Measurements from ENCODE around the gene BRF1. TPM values are rescaled to one million over a fixed set of nuclear protein-coding genes. Genes with fewer than 3 reads are reported as not detected.
A peak's percentile ranks its signal among the peaks of the same experiment; 100 is the strongest.
"Not testable (repeated sequence)": the region's sequence is repeated elsewhere in the genome, so short reads cannot be mapped to it uniquely, and the experiment has no call there.

Gene BRF1
- total RNA-seq, 4 donors from 2014 or later: 25.2 to 35.6 (median 30.9) TPM

GRCh38 chr14:105307052-105307727 is 6.4 kb upstream of the BRF1 start:
- ATAC-seq: no peak
- H3K4me3 ChIP-seq: no peak overlapping the region
- WGBS, 2 donors (ENCODE audit: low coverage in 1 of 2): 75 to 90% methylated on average over 2 of the region's 4 CpGs
- H3K27ac ChIP-seq: no peak overlapping the region
- H3K27me3 ChIP-seq: no peaks in the 10 kb centered on the region
- H3K36me3 ChIP-seq: no peaks in the 10 kb centered on the region
- TF ChIP-seq POLR2AphosphoS5 (IDR thresholded peaks at IDR 0.05) (no peak), EP300 (IDR thresholded peaks at IDR 0.05) (no peak), POLR2A (IDR thresholded peaks at IDR 0.05) (no peak)
- TF ChIP-seq, protein P1, sequence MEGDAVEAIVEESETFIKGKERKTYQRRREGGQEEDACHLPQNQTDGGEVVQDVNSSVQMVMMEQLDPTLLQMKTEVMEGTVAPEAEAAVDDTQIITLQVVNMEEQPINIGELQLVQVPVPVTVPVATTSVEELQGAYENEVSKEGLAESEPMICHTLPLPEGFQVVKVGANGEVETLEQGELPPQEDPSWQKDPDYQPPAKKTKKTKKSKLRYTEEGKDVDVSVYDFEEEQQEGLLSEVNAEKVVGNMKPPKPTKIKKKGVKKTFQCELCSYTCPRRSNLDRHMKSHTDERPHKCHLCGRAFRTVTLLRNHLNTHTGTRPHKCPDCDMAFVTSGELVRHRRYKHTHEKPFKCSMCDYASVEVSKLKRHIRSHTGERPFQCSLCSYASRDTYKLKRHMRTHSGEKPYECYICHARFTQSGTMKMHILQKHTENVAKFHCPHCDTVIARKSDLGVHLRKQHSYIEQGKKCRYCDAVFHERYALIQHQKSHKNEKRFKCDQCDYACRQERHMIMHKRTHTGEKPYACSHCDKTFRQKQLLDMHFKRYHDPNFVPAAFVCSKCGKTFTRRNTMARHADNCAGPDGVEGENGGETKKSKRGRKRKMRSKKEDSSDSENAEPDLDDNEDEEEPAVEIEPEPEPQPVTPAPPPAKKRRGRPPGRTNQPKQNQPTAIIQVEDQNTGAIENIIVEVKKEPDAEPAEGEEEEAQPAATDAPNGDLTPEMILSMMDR (IDR thresholded peaks at IDR 0.05): no peak
- no peaks in the 10 kb centered on the region for H3K9me3 ChIP-seq
- H3K4me1 ChIP-seq: peaks cover 0 to 6% (median 0%) of the 10 kb centered on the region in 3 donors

DNA sequence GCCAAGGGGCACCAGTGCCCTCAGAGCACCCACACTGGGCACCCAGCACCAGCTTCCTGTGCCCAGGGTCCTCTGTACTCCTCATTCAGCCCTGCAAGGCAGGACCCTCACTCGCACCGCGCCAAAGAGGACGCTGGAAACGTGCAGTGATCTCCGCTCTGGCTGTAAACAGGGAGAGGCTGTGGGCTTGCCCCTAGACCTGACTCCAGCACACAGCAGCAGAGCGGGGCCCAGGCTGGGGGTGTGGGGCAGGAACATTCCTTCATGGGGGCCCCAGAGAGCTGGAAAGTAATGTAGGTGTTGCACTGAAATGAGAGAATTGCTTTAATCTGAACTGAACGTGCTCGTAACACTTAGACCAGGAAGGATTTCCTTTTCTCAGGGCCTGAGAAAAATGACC is 5.0 kb upstream of the BRF1 start:
- Histone ChIP-seq H3K27ac (no peak overlapping the region), H3K4me1 (peaks cover 0 to 6% (median 0%) of the 10 kb centered on the region in 3 donors), H3K4me3 (no peak overlapping the region), H3K9me3 (no peaks in the 10 kb centered on the region), H3K27me3 (no peaks in the 10 kb centered on the region), H3K36me3 (no peaks in the 10 kb centered on the region)
- TF ChIP-seq, protein P1 (IDR thresholded peaks at IDR 0.05): no peak
- ATAC-seq: no peak
- WGBS, 2 donors (ENCODE audit: low coverage in 1 of 2): 84% methylated on average over 2 of the region's 9 CpGs; no CpG with 5 or more reads in 1 of the 2 donors

DNA sequence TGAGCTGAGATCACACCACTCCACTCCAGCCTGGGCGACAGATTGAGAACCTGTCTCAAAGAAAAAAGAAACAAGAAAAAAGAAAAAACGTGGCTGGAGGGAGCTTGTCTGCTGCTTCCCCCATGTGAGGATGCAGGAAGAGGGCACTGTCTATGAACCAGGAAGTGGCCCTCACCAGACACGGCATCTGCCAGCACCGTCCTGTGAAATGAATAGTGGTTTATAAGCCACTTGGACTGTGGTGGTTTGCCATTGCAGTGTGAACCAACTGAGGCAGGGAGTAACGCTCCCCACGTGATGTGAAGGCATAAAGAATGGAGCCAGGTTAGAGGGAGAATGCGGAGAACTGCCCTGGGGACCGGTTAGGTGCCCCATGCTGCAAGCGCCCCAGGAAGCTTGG is 4.5 kb upstream of the BRF1 start:
- no peak overlapping the region for H3K4me3 ChIP-seq
- peaks cover 0 to 6% (median 0%) of the 10 kb centered on the region in 3 donors for H3K4me1 ChIP-seq
- TF ChIP-seq POLR2AphosphoS5 (IDR thresholded peaks at IDR 0.05) (no peak), POLR2A (IDR thresholded peaks at IDR 0.05) (no peak), EP300 (IDR thresholded peaks at IDR 0.05) (no peak)
- TF ChIP-seq, protein P1 (IDR thresholded peaks at IDR 0.05): no peak
- no peaks in the 10 kb centered on the region for H3K36me3 ChIP-seq
- no peaks in the 10 kb centered on the region for H3K27me3 ChIP-seq
- WGBS, 2 donors (ENCODE audit: low coverage in 1 of 2): 60 to 79% methylated on average over 4 to 9 of the region's 9 CpGs
- H3K27ac ChIP-seq: no peak overlapping the region
- H3K9me3 ChIP-seq: no peaks in the 10 kb centered on the region
- ATAC-seq: no peak

GRCh38 chr14:105304565-105304964 is 3.8 kb upstream of the BRF1 start:
- no peaks in the 10 kb centered on the region for H3K36me3 ChIP-seq
- H3K27me3 ChIP-seq: no peaks in the 10 kb centered on the region
- no peaks in the 10 kb centered on the region for H3K9me3 ChIP-seq
- ATAC-seq: no peak
- no peak overlapping the region for H3K4me3 ChIP-seq
- TF ChIP-seq POLR2A (IDR thresholded peaks at IDR 0.05): no peak
- TF ChIP-seq, protein P1 (IDR thresholded peaks at IDR 0.05): no peak
- no peak for TF ChIP-seq EP300 (IDR thresholded peaks at IDR 0.05)
- no peak for TF ChIP-seq POLR2AphosphoS5 (IDR thresholded peaks at IDR 0.05)
- peaks cover 0 to 13% (median 4%) of the 10 kb centered on the region in 3 donors for H3K4me1 ChIP-seq
- no peak overlapping the region for H3K27ac ChIP-seq
- 70 to 78% methylated on average over 9 of the region's 9 CpGs for WGBS, 2 donors (ENCODE audit: low coverage in 1 of 2)

DNA sequence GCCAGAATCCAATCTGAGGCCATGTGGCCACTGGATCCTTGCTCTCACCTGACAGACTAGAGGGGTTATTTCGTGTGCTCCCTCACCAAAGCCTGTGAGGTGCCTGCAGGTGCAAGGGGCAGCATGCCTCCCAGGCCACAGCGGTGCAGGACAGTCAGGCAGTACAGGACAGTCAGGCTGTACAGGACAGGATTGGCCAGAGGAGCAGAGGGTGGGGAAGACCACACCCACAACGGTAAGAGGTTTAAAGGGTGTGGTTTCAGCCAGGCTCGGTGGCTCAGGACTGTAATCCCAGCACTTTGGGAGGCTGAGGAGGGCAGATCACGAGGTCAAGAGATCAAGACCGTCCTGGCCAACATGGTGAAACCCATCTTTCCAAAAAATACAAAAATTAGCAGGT is 3.1 kb upstream of the BRF1 start:
- no peaks in the 10 kb centered on the region for H3K9me3 ChIP-seq
- no peak overlapping the region for H3K4me3 ChIP-seq
- H3K4me1 ChIP-seq: peaks cover 0 to 20% (median 10%) of the 10 kb centered on the region in 3 donors
- no peaks in the 10 kb centered on the region for H3K36me3 ChIP-seq
- H3K27me3 ChIP-seq: no peaks in the 10 kb centered on the region
- no peak overlapping the region for H3K27ac ChIP-seq
- WGBS, 2 donors (ENCODE audit: low coverage in 1 of 2): 75 to 100% methylated on average over 1 to 2 of the region's 6 CpGs
- TF ChIP-seq, protein P1 (IDR thresholded peaks at IDR 0.05): no peak
- TF ChIP-seq POLR2AphosphoS5 (IDR thresholded peaks at IDR 0.05): no peak
- TF ChIP-seq POLR2A (IDR thresholded peaks at IDR 0.05): no peak
- no peak for TF ChIP-seq EP300 (IDR thresholded peaks at IDR 0.05)
- no peak for ATAC-seq

DNA sequence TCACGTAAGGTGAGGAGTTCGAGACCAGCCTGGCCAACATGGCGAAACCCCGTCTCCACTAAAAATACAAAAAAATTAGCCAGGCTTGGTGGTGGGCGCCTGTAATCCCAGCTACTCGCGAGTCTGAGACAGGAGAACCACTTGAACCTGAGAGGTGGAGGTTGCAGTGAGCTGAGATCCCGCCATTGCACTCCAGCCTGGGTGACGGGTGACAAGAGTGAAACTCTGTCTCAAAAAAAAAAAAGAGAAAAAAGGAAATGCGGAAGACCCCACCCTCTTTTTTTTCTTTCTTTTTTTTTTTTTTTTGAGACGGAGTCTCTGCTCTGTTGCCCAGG is 1.1 kb upstream of the BRF1 start:
- 60 to 69% methylated on average over 2 to 9 of the region's 11 CpGs for WGBS, 2 donors (ENCODE audit: low coverage in 1 of 2)
- Histone ChIP-seq H3K4me3 (peak overlapping the region in 1 of 2 donors; percentile 89), H3K27ac (peak overlapping the region in 3 of 4 donors; percentile 98 to 99 (median 98)), H3K4me1 (peaks cover 0 to 30% (median 15%) of the 10 kb centered on the region in 3 donors)
- not testable (repeated sequence) for H3K27me3 ChIP-seq, H3K9me3 ChIP-seq, ATAC-seq, H3K36me3 ChIP-seq
